ENCODE measurements around the gene MMD.
"Not testable (repeated sequence)": the region's sequence is repeated elsewhere in the genome, so short reads cannot be mapped to it uniquely, and the experiment has no call there.

The MMD gene

GRCh38 chr17:55426851-55427586, 5.4 kb upstream of the MMD start:
- Histone ChIP-seq H3K4me3 (ENCODE audit: low read length, poor library complexity, severe bottlenecking) (no peak overlapping the region), H3K9ac (ENCODE audit: low read depth, low read length, poor library complexity, severe bottlenecking) (no peak overlapping the region), H2AFZ (ENCODE audit: low read length) (no peak overlapping the region), H3K36me3 (ENCODE audit: insufficient read depth, low read length) (no peaks in the 10 kb centered on the region), H3K9me3 (ENCODE audit: insufficient read depth, low read depth, low read length) (no peaks in the 10 kb centered on the region), H4K20me1 (ENCODE audit: insufficient read depth, low read length, poor library complexity, severe bottlenecking) (no peaks in the 10 kb centered on the region), H3K4me2 (ENCODE audit: low read depth, low read length, poor library complexity, severe bottlenecking) (no peak overlapping the region), H3K4me1 (ENCODE audit: insufficient read depth, low read length, poor library complexity, severe bottlenecking) (no peaks in the 10 kb centered on the region), H3K9me2 (replicated peaks; ENCODE audit: low read depth, low read length) (no peaks in the 10 kb centered on the region), H3F3A (ENCODE audit: low read depth) (no peaks in the 10 kb centered on the region), H3K79me2 (ENCODE audit: insufficient read depth, low read length) (no peaks in the 10 kb centered on the region), H3K27me3 (ENCODE audit: insufficient read depth, low read length, poor library complexity, severe bottlenecking) (no peaks in the 10 kb centered on the region)
- TF ChIP-seq EZH2phosphoT487 (IDR thresholded peaks at IDR 0.05; ENCODE audit: borderline replicate concordance) (no peak), CTCF (conservative IDR thresholded peaks at IDR 0.05; ENCODE audit: low read length) (no peak)

GRCh38 chr17:55424893-55425540, 3.4 kb upstream of the MMD start:
- Histone ChIP-seq H3F3A (ENCODE audit: low read depth) (no peaks in the 10 kb centered on the region), H2AFZ (ENCODE audit: low read length) (no peak overlapping the region), H3K4me1 (ENCODE audit: insufficient read depth, low read length, poor library complexity, severe bottlenecking) (peaks cover 4% of the 10 kb centered on the region), H3K79me2 (ENCODE audit: insufficient read depth, low read length) (peaks cover 16% of the 10 kb centered on the region), H3K4me3 (ENCODE audit: low read length, poor library complexity, severe bottlenecking) (no peak overlapping the region), H3K27me3 (ENCODE audit: insufficient read depth, low read length, poor library complexity, severe bottlenecking) (no peaks in the 10 kb centered on the region), H3K36me3 (ENCODE audit: insufficient read depth, low read length) (no peaks in the 10 kb centered on the region), H3K9me2 (replicated peaks; ENCODE audit: low read depth, low read length) (no peaks in the 10 kb centered on the region), H4K20me1 (ENCODE audit: insufficient read depth, low read length, poor library complexity, severe bottlenecking) (no peaks in the 10 kb centered on the region), H3K4me2 (ENCODE audit: low read depth, low read length, poor library complexity, severe bottlenecking) (no peak overlapping the region), H3K9me3 (ENCODE audit: insufficient read depth, low read depth, low read length) (no peaks in the 10 kb centered on the region), H3K9ac (ENCODE audit: low read depth, low read length, poor library complexity, severe bottlenecking) (no peak overlapping the region)
- TF ChIP-seq EZH2phosphoT487 (IDR thresholded peaks at IDR 0.05; ENCODE audit: borderline replicate concordance) (no peak), CTCF (conservative IDR thresholded peaks at IDR 0.05; ENCODE audit: low read length) (no peak)

DNA sequence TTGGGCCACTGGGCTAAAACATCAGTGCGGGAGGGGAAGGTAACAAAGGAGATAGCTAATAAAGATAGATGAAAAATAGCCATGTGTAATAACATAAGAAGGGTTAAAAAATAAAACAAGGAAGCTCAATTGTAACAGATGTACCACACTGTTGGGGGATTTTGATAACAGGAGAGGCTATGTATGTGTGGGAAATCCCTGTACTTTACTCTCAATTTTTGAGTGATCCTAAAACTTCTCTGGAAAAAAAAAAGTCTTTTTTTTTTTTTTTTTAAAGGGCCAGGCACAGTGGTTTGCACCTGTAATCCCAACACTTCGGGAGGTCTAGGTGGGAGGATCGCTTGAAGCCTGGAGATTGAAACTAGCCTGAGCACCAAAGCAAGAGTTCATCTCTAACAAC, 1.9 kb upstream of the MMD start:
- Histone ChIP-seq H3K9me3 (ENCODE audit: insufficient read depth, low read depth, low read length) (no peaks in the 10 kb centered on the region), H4K20me1 (ENCODE audit: insufficient read depth, low read length, poor library complexity, severe bottlenecking) (peaks cover 8% of the 10 kb centered on the region), H3K4me1 (ENCODE audit: insufficient read depth, low read length, poor library complexity, severe bottlenecking) (peaks cover 16% of the 10 kb centered on the region), H3K4me2 (ENCODE audit: low read depth, low read length, poor library complexity, severe bottlenecking) (no peak overlapping the region), H3K9me2 (replicated peaks; ENCODE audit: low read depth, low read length) (no peaks in the 10 kb centered on the region), H3K4me3 (ENCODE audit: low read length, poor library complexity, severe bottlenecking) (no peak overlapping the region), H3F3A (ENCODE audit: low read depth) (no peaks in the 10 kb centered on the region), H3K36me3 (ENCODE audit: insufficient read depth, low read length) (no peaks in the 10 kb centered on the region), H2AFZ (ENCODE audit: low read length) (no peak overlapping the region), H3K27me3 (ENCODE audit: insufficient read depth, low read length, poor library complexity, severe bottlenecking) (no peaks in the 10 kb centered on the region), H3K79me2 (ENCODE audit: insufficient read depth, low read length) (peaks cover 30% of the 10 kb centered on the region), H3K9ac (ENCODE audit: low read depth, low read length, poor library complexity, severe bottlenecking) (no peak overlapping the region)
- TF ChIP-seq EZH2phosphoT487 (IDR thresholded peaks at IDR 0.05; ENCODE audit: borderline replicate concordance) (no peak), CTCF (conservative IDR thresholded peaks at IDR 0.05; ENCODE audit: low read length) (no peak)

DNA sequence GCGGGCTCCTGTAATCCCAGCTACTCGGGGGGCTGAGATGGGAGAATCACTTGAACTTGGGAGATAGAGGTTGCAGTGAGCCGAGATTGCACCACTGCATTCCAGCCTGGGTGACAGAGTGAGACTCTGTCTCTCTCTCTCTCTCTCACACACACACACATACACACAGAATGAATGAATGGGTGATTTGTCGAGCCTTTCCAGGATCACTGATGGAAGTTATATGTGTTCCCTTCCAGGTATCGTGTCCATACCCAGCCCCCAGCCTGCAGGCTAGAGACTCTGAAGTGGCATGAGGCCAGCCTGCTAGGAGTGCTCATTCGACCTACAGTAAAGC, 1.2 kb upstream of the MMD start:
- H3K27me3 ChIP-seq (ENCODE audit: insufficient read depth, low read length, poor library complexity, severe bottlenecking); H3K4me2 ChIP-seq (ENCODE audit: low read depth, low read length, poor library complexity, severe bottlenecking); H3K9me3 ChIP-seq (ENCODE audit: insufficient read depth, low read depth, low read length); H3K9me2 ChIP-seq (replicated peaks; ENCODE audit: low read depth, low read length); H3F3A ChIP-seq (ENCODE audit: low read depth); H2AFZ ChIP-seq (ENCODE audit: low read length); H3K9ac ChIP-seq (ENCODE audit: low read depth, low read length, poor library complexity, severe bottlenecking); H3K4me3 ChIP-seq (ENCODE audit: low read length, poor library complexity, severe bottlenecking); H3K36me3 ChIP-seq (ENCODE audit: insufficient read depth, low read length): not testable (repeated sequence)
- Histone ChIP-seq H4K20me1 (ENCODE audit: insufficient read depth, low read length, poor library complexity, severe bottlenecking) (peaks cover 10% of the 10 kb centered on the region), H3K79me2 (ENCODE audit: insufficient read depth, low read length) (peaks cover 30% of the 10 kb centered on the region), H3K4me1 (ENCODE audit: insufficient read depth, low read length, poor library complexity, severe bottlenecking) (peaks cover 16% of the 10 kb centered on the region)

Measured in Loucy (cell line).